Hypothalamus (tissue), 51 donors: ENCODE results near the gene GALNT9.

Experiments
- DNase-seq, 51 donors: peaks; one replicate each; lab custom pipeline; 2025; lab: John Stamatoyannopoulos, UW

Gene GALNT9

DNA sequence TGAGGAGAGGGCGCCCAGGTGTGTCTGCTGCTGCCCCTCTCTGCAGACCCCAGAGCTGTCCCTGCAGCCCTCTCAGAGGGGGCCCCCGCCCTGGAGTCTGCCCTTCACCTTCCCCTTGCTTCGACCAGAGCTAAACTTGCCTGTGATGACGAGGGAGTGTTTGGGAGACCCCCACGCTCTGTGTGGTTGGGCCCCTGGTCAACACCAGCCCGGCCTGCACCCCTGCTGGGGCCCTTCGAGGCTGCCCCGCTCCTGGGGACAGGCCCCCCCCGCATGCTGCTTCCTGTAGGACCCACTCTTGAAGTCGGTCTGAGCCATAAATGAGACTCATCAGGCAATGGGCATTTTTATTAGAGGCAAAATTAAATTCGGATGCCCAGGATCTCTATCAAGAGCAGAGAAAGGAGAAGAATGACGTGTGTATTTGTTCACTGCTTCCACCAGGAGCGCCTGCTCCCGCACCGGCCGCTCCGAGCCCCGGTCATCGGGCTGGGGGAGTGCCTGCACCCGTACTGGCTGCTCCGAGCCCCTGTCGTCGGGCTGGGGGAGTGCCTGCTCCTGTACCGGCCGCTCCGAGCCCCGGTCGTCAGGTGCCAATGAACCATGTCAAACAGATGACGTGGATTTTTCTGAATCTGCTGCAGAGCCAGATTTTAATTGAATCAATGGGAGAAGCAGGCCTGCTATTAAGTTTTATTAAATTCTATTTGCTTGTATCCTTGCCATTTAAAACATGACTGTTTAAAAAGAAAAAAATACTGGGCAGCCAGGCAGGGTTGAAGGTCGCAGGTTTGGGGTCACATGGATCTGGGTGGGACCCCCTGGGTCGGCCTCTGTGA lies 137.5 kb downstream of the GALNT9 start:
- no peak for DNase-seq

DNA sequence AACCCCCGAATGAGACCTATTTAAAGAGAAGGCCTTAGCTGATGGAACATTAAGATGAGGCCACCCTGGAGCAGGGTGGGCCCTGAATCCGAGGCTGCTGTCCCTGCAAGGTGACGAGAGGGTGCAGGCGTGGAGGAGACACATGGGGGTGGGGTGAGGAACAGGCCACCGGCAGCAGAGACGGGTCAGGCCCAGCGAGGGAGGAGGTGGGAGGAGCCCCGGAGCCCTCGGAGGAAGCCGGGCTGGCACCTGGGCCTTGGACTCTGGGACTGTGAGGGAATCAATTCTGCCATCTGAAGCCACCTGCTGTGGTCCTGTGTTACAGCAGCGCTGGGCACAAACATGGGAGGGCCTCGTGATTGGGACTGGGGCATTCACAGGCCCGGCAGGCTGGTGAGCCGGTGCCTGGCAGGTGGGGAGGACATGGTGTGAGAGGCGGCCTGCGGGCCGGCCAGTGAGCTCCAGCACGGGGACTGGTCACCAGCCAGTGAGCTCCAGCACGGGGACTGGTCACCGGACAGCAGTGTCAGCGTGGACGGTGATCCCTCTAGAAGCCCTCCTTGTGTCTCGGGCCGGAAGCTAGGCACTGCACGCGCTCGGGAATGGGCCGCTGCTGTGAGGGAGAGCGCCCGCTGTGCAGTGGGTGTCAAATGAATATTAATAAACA lies 138.4 kb downstream of the GALNT9 start:
- no peak for DNase-seq

DNA sequence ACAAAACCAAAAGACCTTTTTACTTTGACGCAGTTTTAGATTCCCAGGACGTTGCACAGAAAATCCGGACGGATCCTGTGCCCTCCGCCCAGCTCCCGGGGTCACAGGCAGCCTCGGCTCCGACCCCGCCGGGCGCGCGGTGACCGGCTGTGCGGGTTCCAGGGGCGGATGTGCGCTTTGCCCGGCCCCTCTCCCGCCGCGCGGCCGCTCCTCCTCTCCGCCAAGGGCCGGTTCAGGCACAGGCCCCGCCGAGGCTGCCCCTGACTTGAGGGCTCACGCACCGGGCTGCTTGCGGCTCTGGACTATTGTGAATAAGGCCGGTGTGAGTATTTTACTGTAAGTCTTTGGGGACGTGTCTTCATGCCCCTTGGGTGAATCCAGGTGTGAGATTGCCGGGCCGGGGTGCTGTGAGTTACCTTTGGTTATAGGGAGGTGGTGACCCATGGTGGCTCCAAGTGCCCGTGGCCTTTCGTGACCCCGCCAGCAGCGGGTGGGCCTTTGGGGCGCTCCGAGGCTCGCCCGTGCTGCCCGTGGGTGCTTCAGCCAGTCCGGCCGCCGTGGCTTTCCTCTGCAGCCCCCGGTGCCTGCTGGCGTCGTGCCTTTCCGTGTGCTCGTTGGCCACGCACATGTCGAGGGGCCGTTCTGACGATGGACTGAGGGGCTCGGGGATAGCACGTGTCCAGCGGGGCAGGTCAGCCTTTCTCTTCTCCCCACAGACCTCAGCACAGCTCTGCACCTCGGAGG lies 139.2 kb downstream of the GALNT9 start:
- no peak for DNase-seq

DNA sequence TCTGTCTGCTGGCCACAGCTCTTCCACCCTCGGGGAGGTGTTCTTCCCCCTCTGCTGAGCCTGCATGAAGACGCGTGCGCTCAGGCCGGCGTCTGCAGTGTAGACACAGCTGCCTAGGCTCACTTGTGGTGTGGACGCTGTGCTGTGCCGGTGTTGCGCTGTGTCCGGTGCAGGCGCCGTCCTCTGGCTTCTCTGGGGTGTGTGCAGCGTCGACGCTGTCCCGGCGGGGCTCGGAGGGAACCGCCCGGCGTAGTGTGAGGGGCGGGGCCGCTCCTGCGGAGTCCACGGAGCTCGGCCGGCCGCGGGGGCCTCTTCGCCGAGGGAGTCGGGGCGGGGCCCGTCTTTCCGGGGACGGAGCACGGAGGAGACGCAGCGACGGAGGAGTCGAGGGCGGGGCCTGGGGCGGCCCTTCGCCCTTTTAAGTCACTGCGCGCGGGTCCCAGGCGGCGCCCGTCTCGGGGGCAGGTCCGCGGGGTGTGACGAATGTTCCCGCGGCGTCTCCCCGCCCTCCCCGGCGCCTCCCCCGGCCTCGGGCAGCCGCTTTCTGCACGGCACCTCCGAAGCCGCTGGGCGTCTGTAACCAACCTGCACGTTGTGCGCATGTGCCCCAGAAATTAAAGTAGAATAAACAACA lies 139.9 kb downstream of the GALNT9 start:
- peak in 39 of 51 donors; percentile 3 to 80 (median 54) for DNase-seq

DNA sequence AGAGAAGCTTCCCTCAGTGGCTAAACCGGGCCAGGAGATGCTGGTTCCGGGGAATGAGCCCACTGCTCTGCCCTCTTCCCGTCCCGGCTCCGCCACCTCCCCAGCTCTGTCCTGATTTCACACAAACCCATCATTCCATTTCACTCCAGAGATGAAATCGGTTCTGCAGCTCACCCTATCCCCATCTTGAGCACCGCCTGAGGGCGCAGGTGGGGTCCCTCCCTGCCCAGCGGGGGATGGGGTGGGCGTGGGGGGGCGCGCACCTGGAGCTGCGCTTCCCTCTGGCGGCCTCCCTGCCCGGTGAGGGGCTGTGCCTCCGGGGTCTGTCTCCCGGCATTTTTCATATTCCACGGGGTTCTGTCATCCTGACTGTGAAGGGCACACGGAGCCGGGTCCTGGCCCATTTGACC lies 140.5 kb downstream of the GALNT9 start:
- no peak for DNase-seq

DNA sequence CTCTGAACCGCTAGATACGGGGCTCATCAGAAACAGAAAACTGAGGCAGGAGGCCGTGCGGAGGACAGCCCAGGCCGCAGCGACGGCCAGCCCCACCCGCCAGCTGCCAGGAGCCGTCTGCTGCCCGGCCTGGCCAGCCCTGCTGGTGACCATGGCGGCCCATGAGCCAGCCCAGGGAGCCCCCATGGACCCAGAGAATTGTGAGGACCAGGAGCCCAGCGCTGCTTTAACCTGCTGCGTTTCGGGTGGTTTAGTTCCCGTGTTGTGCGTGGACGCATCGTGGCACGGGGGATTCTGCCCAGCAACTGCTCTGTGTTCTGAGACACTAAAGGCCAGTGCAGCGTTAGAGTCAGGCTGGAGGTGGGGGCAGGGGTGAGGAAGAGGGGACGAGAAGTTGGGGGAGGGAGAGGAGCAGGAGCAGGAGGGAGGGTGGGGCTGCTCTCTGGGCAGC lies 140.9 kb downstream of the GALNT9 start:
- DNase-seq = no peak

DNA sequence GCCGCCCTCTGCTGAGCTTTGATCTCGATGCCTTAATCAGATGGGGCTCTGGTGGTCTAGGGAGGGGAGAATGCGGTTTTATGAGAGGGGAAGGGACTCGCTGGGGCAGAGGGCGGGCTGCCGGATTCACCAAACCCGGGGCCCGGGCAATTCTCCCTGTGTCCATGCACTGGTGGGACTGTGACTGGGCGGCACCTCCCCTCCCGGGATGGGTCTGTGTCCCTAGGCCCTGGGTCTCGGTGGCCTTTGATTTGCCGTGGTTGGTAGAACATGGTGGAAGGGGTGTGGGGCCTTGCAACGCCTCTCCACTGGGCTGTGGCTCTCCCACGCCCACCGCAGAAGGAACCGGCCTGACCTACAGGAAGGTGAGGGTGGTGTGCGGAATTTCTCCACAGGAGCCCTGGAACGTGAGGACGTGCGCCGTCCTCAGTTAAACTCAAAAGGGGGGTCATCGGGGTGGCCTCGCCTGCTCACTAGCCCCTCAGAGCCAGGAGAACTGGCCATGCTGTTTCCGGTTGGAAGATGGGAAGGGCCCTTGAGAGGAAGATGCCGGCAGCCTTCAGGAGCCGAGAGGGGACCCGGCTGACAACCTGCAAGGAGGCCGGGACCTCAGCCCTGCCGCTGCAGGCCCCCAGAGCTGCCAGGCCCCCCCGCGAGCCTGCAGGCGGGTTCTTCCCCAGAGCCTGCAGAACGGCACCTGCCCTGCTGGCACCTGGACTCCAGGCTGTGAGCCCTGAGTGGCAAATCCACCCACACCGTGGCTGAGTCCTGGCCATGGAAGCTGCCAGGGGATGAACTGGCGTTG lies 141.5 kb downstream of the GALNT9 start:
- DNase-seq = no peak

DNA sequence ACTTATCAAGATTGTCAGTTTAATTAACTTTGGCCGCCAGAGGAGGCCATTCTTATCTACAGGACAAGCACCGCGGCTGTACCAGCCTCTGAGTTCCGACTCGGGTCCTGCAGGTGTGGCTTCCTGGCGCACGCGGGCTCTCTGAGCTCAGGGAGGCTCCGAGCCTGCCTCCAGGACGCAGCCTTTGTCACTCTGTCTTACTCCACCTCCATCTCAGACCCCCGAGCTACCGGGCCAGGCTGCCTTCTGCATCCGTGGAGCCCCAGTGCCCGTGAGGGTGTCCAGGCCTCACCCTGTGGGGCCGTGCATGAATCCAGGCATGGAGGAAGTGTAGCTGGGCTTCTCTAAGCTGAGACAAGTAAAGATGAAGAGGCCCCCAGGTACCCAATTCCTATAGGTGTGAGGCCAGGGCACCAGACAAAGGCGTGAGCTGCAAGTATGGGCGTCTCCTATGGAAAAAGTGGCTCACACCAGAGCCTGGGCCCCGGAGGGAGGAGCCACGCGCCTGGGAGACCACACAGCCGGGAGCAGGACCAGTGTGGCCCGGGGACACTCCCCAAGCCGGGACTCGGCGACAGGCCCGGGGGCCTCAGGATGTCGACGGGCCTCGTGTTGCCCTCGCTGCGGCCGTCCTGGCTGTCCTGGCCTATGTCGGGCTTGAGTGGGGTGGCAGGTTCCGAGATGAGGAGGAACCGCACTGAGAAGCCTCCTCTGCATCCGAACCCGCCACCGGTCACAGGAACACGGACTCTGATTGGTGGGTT lies 142.3 kb downstream of the GALNT9 start:
- no peak for DNase-seq

DNA sequence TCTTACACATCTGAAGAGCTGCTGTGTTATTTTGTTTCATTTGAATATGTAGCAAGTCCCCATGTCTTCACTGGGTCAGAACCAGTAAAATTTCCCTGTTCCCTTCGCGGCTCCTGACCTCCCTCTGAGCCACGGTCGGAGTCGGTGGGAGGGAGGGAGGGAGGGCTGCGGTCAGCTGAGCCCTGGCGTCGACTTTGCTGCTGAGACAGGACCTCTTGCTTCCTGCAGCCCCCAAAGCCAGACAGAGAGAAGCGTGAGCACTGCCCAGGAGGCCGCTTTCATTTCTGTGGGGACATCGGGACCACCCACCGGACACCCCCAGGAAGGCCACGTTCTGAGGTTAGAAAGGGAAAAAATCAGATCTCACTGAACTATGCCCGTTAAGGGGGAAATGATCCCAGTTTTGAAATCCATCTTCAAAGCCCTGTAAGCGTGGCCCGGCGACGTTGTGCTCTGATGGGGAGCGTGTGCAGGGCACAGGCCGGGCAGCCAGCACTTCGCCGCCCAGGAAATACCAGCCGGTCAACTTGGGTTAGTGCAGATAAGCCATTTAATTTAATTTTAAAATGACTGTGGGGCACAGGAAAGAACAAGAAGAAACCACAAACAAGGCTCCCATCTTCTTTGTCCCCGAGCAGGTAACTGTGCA lies 143.1 kb downstream of the GALNT9 start:
- DNase-seq = no peak

DNA sequence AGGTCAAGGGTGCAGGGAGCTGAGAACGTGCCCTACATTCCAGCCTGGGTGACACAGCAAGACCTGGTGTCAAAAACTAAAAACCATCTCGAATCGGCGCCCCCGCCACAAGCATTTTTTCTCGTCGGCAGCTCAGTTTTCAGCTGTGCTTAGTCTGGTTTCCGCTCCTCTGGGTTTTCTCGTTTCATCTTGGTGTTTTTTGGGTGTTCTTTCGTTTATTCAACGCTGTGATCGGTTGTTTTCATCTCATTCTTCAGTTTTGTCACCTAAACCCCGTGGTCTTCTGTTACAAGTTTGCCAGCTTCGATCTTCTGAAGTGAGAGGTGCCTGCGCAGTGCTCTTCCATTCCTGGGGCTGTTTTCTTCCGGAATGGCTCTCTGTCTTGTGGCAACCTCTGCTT lies 143.7 kb downstream of the GALNT9 start:
- no peak for DNase-seq

DNA sequence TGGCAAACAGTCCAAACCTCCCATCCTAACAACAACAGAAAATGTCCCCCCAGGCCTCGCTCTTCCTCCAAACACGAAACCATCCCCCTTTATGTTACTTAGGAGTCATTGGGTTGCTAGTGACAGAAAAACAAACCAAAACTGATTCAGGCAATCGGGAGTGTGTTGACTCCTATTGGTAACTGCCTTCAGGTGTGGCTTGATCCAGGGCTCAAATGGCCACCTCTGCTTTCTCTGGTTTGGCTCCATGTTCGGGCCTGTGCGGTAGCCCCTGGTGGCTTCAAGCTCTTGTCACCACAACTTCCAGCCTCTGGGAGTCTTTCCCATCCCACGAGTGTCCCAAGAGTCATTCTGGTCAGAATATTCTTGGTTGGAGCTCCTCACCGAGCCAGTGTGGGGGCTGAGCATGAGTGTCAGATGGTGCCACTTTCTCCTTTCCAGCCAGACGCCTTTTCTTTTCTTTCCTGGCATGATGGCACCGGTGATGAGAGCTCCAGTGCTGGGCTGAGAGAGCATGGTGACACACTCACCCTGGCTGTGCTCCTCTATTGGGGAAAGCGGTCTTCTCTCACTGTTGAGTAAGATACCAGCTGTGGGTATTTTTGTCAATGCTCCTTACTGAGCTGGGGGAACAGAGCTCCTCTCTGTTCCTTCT lies 146.6 kb downstream of the GALNT9 start:
- DNase-seq = peak in 1 of 51 donors; percentile 61

DNA sequence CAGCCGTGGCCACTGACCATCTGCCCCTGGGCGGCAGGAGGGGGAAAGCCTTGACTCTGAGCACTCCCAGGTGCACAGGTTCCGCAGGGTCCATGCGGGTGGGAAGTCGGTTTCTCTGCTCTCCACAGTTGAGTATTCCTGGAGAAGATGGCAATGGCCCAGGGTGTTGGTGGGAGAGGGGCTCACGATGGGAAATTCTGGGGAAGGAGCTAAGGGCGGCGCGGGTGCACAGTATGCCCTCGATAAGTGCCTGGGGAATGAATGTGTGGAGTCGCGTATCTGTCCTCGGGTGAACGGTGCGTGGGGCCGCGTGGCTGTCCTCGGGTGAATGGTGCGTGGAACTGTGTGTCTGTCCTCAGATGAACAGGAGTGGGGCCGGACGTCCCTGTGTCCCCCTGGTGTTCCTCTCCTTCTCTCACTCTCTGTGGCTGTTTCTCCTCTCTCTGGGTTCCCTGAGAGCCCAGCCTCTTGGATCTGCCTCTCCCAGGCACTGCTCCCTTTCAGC lies 147.1 kb downstream of the GALNT9 start:
- no peak for DNase-seq

DNA sequence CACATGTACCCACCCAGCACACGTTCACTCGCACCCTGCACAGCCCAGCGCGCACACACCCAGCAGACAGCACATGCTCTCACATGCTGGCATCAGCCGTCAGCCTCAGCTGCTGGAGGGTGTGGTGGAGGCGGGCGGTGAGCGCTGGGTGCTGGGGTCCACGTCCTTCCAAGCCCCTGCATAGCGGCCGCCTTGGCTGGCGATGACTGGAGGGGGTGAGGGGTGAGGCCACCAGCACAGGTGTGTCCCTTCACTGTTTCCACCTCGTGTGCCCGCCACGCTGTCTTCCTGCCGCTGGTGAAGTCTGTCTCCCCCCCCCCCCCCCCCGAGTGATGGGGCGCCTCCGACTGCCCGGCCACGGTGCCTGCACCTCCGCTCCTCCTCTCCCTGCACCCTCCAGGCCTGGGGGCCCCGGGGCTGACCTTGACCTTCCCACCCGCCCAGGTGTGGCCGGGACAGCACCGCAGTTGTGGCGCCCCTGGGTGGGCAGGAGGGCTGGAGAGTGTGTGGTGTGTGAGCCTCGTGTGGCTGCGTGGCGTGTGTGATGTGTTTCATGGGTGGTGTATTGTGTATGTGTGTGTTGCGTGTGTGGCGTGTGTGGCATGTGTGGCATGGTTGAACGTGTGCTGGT lies 147.7 kb downstream of the GALNT9 start:
- no peak for DNase-seq

DNA sequence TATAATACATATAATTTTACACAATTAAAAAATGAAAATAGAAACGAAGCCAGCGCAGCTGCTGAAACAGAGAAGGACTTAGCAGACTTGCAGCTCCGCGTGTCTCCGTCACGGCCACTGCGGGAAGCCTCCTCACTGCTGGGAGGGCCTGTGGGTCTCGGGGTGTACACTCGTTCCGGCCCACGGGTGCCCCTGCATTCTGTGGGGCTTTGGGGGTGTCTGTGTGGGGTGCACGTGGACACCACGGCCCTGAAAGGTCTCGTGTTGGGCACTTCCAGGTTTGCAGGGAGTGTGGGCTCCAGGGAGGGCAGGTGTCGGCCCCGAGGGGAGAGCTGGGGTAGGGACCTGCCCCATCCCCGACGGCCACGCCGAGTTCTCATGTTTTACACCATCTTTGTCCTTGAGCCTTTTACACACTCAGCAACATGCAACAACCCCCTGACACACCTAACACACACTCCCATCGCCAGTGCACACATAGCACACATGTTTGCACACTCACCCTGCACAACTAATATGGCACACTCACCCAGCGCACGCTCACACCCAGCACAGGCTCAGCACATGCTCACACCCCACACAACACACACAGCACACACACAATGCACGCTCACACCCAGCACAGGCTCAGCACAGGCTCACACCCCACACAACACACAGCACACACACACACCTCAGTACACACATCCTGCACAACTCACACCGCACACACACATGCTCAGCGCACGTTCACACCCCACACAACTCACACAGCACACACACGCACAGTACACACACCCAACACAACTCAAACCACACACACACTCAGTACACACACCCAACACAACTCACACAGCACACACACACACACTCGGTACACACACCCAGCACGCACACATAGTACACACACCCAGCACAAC lies 148.5 kb downstream of the GALNT9 start:
- DNase-seq = no peak

DNA sequence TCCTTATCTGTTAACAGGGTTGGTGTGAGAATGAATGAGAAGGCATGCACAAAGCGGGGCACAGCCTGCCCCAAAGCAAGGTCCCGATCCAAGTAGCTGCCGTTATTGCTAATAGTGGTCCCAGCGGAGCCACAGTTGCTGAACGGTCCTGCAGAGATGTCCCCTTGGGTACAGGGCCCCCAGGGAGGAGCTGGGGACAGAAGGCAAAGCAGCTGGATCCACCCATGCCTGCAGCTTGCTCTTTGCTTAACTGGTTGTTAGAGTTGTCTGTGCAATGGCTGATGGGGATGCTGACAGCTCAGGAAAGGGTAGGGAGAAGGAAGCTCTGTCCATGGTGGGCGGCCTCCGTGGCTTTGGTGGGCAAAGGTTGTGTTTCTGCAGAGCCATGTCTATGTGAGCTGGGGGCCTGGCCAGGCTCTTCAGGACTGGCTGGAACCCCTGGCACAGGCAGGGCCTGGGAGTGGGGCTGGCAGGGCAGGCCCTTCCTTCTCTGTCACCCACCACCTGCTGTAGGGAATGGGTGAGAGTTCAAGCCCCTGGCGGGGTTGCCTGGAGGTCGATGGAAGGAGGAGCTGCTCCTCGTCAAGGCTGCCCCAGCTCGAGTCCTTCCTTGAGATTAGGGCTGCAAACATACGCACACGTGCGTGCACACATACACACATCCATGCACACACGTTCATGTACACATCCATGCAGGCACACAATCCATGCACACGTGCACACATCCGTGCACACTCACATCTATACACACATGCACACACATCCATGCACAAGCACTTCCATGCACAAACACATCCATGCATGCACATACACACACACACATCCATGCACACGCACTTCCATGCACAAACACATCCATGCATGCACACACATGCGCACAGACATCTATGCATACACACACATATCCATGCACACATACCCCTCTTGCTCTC lies 149.7 kb downstream of the GALNT9 start:
- no peak for DNase-seq
